Natural killer cell treated with Interleukin-12 subunit alpha and Interleukin-12 subunit beta and Interleukin-15 and Interleukin-18, amount 100 ng/mL, for 72 hours (primary cell): ENCODE data around the gene TSPAN17. TPM values are rescaled to one million over a fixed set of nuclear protein-coding genes. Genes with fewer than 3 reads are reported as not detected.

ENCODE experiments used
- ATAC-seq, 2 donors: fragments of 150-1000 bp; cut with Tn5 transposase in 1 of 2; sonication (Bioruptor Pico), chemical (Tn5 transposase) in 1 of 2; 2 replicates each; pipeline ENCODE4 v1.10.0; 2021
- DNase-seq: peaks from one replicate; pipeline ENCODE4 v3.0.0; 2022; ENCODE audit warnings: low spot score
- H3K27ac Mint-ChIP-seq, 2 donors: 1 replicate in 1 of 2; 2 replicates in 1 of 2; pipeline ENCODE4 v1.8.0; 2022; ENCODE audit warnings: mixed read lengths in 2 of 2, mild to moderate bottlenecking in 1 of 2, moderate library complexity in 1 of 2
- H3K27me3 Mint-ChIP-seq, 2 donors: 1 replicate in 1 of 2; 2 replicates in 1 of 2; pipeline ENCODE4 v1.8.0; 2022; ENCODE audit warnings: mixed read lengths in 2 of 2
- H3K36me3 Mint-ChIP-seq: one replicate; pipeline ENCODE4 v1.8.0; 2022; ENCODE audit warnings: mixed read lengths
- H3K4me1 Mint-ChIP-seq, 2 donors: 1 replicate in 1 of 2; 2 replicates in 1 of 2; pipeline ENCODE4 v1.8.0; 2022; ENCODE audit warnings: low read depth in 2 of 2, mixed read lengths in 2 of 2, mild to moderate bottlenecking in 1 of 2
- H3K4me3 Mint-ChIP-seq: one replicate; pipeline ENCODE4 v1.8.0; 2022; ENCODE audit warnings: mixed read lengths
- H3K9me3 Mint-ChIP-seq: 2 replicates; pipeline ENCODE4 v1.8.0; 2022; ENCODE audit warnings: mixed read lengths
- total RNA-seq, 2 donors: library from RNA; stranded (reverse); gene quantifications; one replicate each; pipeline ENCODE4 v1.2.3, GENCODE V29; 2022

The TSPAN17 gene
- total RNA-seq, 2 donors from 2014 or later = 48.9 to 67.6 TPM

- ATAC-seq = no peak
- H3K36me3 Mint-ChIP-seq = peaks cover 8% of the 10 kb centered on the region
- H3K27me3 Mint-ChIP-seq = no peaks in the 10 kb centered on the region
- DNase-seq = no peak
- no peaks in the 10 kb centered on the region for H3K9me3 Mint-ChIP-seq
- peaks cover 48 to 56% of the 10 kb centered on the region in 2 donors for H3K4me1 Mint-ChIP-seq
- H3K27ac Mint-ChIP-seq = peak overlapping the region in 1 of 2 donors; percentile 58
- no peak overlapping the region for H3K4me3 Mint-ChIP-seq
These were observed 4.9 kb downstream of the TSPAN17 start for GRCh38 chr5:176652136-176652535.

- H3K9me3 Mint-ChIP-seq = no peaks in the 10 kb centered on the region
- peak overlapping the region; percentile 17 to 49 for H3K27ac Mint-ChIP-seq
- ATAC-seq (peak; percentile 91 to 92), DNase-seq (peak; percentile 91)
- peaks cover 8% of the 10 kb centered on the region for H3K36me3 Mint-ChIP-seq
- peak overlapping the region; percentile 52 for H3K4me3 Mint-ChIP-seq
- peaks cover 50 to 60% of the 10 kb centered on the region in 2 donors for H3K4me1 Mint-ChIP-seq
- H3K27me3 Mint-ChIP-seq = no peaks in the 10 kb centered on the region
These were observed 6.4 kb downstream of the TSPAN17 start for GRCh38 chr5:176653401-176654385.

- no peak for DNase-seq
- H3K36me3 Mint-ChIP-seq = peaks cover 8% of the 10 kb centered on the region
- H3K4me1 Mint-ChIP-seq = peaks cover 54 to 61% of the 10 kb centered on the region in 2 donors
These were observed 7.6 kb downstream of the TSPAN17 start for GRCh38 chr5:176654856-176655255.

GRCh38 chr5:176656467-176656990, 9.2 kb downstream of the TSPAN17 start:
- ATAC-seq (no peak), DNase-seq (no peak)
- H3K27me3 Mint-ChIP-seq = peaks cover 0 to 2% of the 10 kb centered on the region in 2 donors
- H3K9me3 Mint-ChIP-seq = no peaks in the 10 kb centered on the region
- no peak overlapping the region for H3K27ac Mint-ChIP-seq
- H3K4me3 Mint-ChIP-seq = no peak overlapping the region
- peaks cover 8% of the 10 kb centered on the region for H3K36me3 Mint-ChIP-seq
- peaks cover 49 to 51% of the 10 kb centered on the region in 2 donors for H3K4me1 Mint-ChIP-seq

More at GRCh38 chr5:176654856-176655255, 7.6 kb downstream of the TSPAN17 start:
- Mint-ChIP-seq H3K9me3 (no peaks in the 10 kb centered on the region), H3K27me3 (peaks cover 0 to 1% of the 10 kb centered on the region in 2 donors), H3K4me3 (no peak overlapping the region), H3K27ac (no peak overlapping the region)
- no peak for ATAC-seq

GRCh38 chr5:176658007-176658599, 10.8 kb downstream of the TSPAN17 start:
- H3K4me3 Mint-ChIP-seq = peak overlapping the region; percentile 69
- peaks cover 0 to 4% of the 10 kb centered on the region in 2 donors for H3K27me3 Mint-ChIP-seq
- ATAC-seq (peak; percentile 68 to 72), DNase-seq (no peak)
- no peaks in the 10 kb centered on the region for H3K9me3 Mint-ChIP-seq
- no peak overlapping the region for H3K27ac Mint-ChIP-seq
- peaks cover 7% of the 10 kb centered on the region for H3K36me3 Mint-ChIP-seq
- H3K4me1 Mint-ChIP-seq = peaks cover 38% of the 10 kb centered on the region in 2 donors

- peak overlapping the region; percentile 69 for H3K4me3 Mint-ChIP-seq
- peaks cover 2 to 9% of the 10 kb centered on the region in 2 donors for H3K27me3 Mint-ChIP-seq
- H3K36me3 Mint-ChIP-seq = no peaks in the 10 kb centered on the region
- ATAC-seq (peak; percentile 54 to 74), DNase-seq (no peak)
- no peaks in the 10 kb centered on the region for H3K9me3 Mint-ChIP-seq
- peak overlapping the region in 1 of 2 donors; percentile 12 for H3K27ac Mint-ChIP-seq
- peaks cover 29 to 30% of the 10 kb centered on the region in 2 donors for H3K4me1 Mint-ChIP-seq
These were observed 11.7 kb downstream of the TSPAN17 start for GRCh38 chr5:176658817-176659511.

- DNase-seq (no peak), ATAC-seq (no peak)
- H3K27ac Mint-ChIP-seq = no peak overlapping the region
- H3K4me1 Mint-ChIP-seq = peaks cover 28 to 30% of the 10 kb centered on the region in 2 donors
- H3K9me3 Mint-ChIP-seq = no peaks in the 10 kb centered on the region
- H3K4me3 Mint-ChIP-seq = peak overlapping the region; percentile 69
- H3K27me3 Mint-ChIP-seq = peaks cover 7 to 13% of the 10 kb centered on the region in 2 donors
- no peaks in the 10 kb centered on the region for H3K36me3 Mint-ChIP-seq
These were observed 12.2 kb downstream of the TSPAN17 start for GRCh38 chr5:176659512-176659839.

- no peaks in the 10 kb centered on the region for H3K36me3 Mint-ChIP-seq
- no peak overlapping the region for H3K27ac Mint-ChIP-seq
- DNase-seq = no peak
- ATAC-seq = no peak
- H3K9me3 Mint-ChIP-seq = no peaks in the 10 kb centered on the region
- peaks cover 28 to 30% of the 10 kb centered on the region in 2 donors for H3K4me1 Mint-ChIP-seq
- H3K27me3 Mint-ChIP-seq = peaks cover 8 to 13% of the 10 kb centered on the region in 2 donors
- H3K4me3 Mint-ChIP-seq = peak overlapping the region; percentile 69
These were observed 12.7 kb downstream of the TSPAN17 start for GRCh38 chr5:176659860-176660461.

- Mint-ChIP-seq H3K9me3 (no peaks in the 10 kb centered on the region), H3K36me3 (no peaks in the 10 kb centered on the region), H3K4me3 (no peak overlapping the region), H3K27me3 (peaks cover 13 to 15% of the 10 kb centered on the region in 2 donors), H3K4me1 (peaks cover 27 to 28% of the 10 kb centered on the region in 2 donors), H3K27ac (no peak overlapping the region)
- ATAC-seq = peak; percentile 7 to 17
- no peak for DNase-seq
These were observed 13.2 kb downstream of the TSPAN17 start for GRCh38 chr5:176660530-176660859.

GRCh38 chr5:176660860-176661641, 13.8 kb downstream of the TSPAN17 start:
- Mint-ChIP-seq H3K4me3 (no peak overlapping the region), H3K9me3 (no peaks in the 10 kb centered on the region), H3K4me1 (peaks cover 27 to 28% of the 10 kb centered on the region in 2 donors), H3K27me3 (peaks cover 15 to 17% of the 10 kb centered on the region in 2 donors), H3K36me3 (no peaks in the 10 kb centered on the region), H3K27ac (no peak overlapping the region)
- DNase-seq = peak; percentile 88
- ATAC-seq = peak; percentile 81 to 82

- Mint-ChIP-seq H3K9me3 (no peaks in the 10 kb centered on the region), H3K4me3 (no peak overlapping the region), H3K4me1 (peaks cover 24 to 28% of the 10 kb centered on the region in 2 donors), H3K36me3 (no peaks in the 10 kb centered on the region), H3K27ac (no peak overlapping the region), H3K27me3 (peaks cover 19% of the 10 kb centered on the region in 2 donors)
- ATAC-seq (no peak), DNase-seq (no peak)
These were observed 14.4 kb downstream of the TSPAN17 start for GRCh38 chr5:176661676-176662075.

GRCh38 chr5:176662371-176663333, 15.4 kb downstream of the TSPAN17 start:
- Mint-ChIP-seq H3K9me3 (no peaks in the 10 kb centered on the region), H3K4me3 (no peak overlapping the region), H3K27me3 (peaks cover 22 to 27% of the 10 kb centered on the region in 2 donors), H3K27ac (no peak overlapping the region), H3K36me3 (no peaks in the 10 kb centered on the region), H3K4me1 (peaks cover 24 to 28% of the 10 kb centered on the region in 2 donors)
- no peak for ATAC-seq
- no peak for DNase-seq
